Middle frontal gyrus (tissue), 1 donor: ENCODE measurements around the gene RTRAF.

ENCODE experiments used
- DNase-seq: peaks from one replicate; pipeline ENCODE4 v3.0.0-alpha.2; 2015; ENCODE audit warnings: low spot score; ENCODE audit errors: extremely low spot score

RTRAF gene

GRCh38 chr14:51993285-51993920 lies 4.1 kb downstream of the RTRAF start:
- DNase-seq = no peak

GRCh38 chr14:51996148-51996746 lies 6.9 kb downstream of the RTRAF start:
- no peak for DNase-seq

- no peak for DNase-seq
Observed at GRCh38 chr14:51998348-51998747, 9.0 kb downstream of the RTRAF start.

GRCh38 chr14:51999084-51999483 lies 9.7 kb downstream of the RTRAF start:
- no peak for DNase-seq

- DNase-seq = no peak
Observed at GRCh38 chr14:52000019-52000582, 10.8 kb downstream of the RTRAF start.

GRCh38 chr14:52000696-52001095 lies 11.3 kb downstream of the RTRAF start:
- no peak for DNase-seq

GRCh38 chr14:52002542-52002941 lies 13.2 kb downstream of the RTRAF start:
- DNase-seq = no peak

- no peak for DNase-seq
Observed at GRCh38 chr14:52003324-52003723, 14.0 kb downstream of the RTRAF start.

- no peak for DNase-seq
Observed at GRCh38 chr14:52005625-52006024, 16.3 kb downstream of the RTRAF start.

- no peak for DNase-seq
Observed at GRCh38 chr14:52006361-52006760, 17.0 kb downstream of the RTRAF start.

- DNase-seq = no peak
Observed at GRCh38 chr14:52007211-52007610, 17.9 kb downstream of the RTRAF start.

GRCh38 chr14:52007637-52008036 lies 18.3 kb downstream of the RTRAF start:
- no peak for DNase-seq

- no peak for DNase-seq
Observed at GRCh38 chr14:52008136-52008535, 18.8 kb downstream of the RTRAF start.

- no peak for DNase-seq
Observed at GRCh38 chr14:52010173-52010693, 20.9 kb downstream of the RTRAF start.

- DNase-seq = no peak
Observed at GRCh38 chr14:52011523-52011922, 22.2 kb downstream of the RTRAF start.

- no peak for DNase-seq
Observed at GRCh38 chr14:52012635-52013034, 23.3 kb downstream of the RTRAF start.

GRCh38 chr14:52013984-52014600 lies 24.7 kb downstream of the RTRAF start:
- DNase-seq = no peak

- DNase-seq = peak; percentile 52
Observed at GRCh38 chr14:52014601-52015267, 25.4 kb downstream of the RTRAF start.

- peak; percentile 37 for DNase-seq
Observed at GRCh38 chr14:52015411-52016030, 26.2 kb downstream of the RTRAF start.

- no peak for DNase-seq
Observed at GRCh38 chr14:52018252-52018651, 28.9 kb downstream of the RTRAF start.

- no peak for DNase-seq
Observed at GRCh38 chr14:52018970-52019369, 29.6 kb downstream of the RTRAF start.
